HG02870 (cell line): Measurements from ENCODE around the gene HOXA2.

Source experiments
- ATAC-seq: cut with Tn5 transposase; IDR thresholded peaks from one replicate; pipeline ENCODE4 v1.9.1; 2021; ENCODE audit warnings: mild to moderate bottlenecking, moderate library complexity; ENCODE audit not compliant: unreplicated experiment

HOXA2 gene

GRCh38 chr7:27080844-27081436 lies 21.5 kb downstream of the HOXA2 start:
- no peak for ATAC-seq

GRCh38 chr7:27079234-27079975 lies 23.1 kb downstream of the HOXA2 start:
- ATAC-seq, result no peak

- no peak for ATAC-seq
Measured at GRCh38 chr7:27078616-27079233, 23.8 kb downstream of the HOXA2 start.

GRCh38 chr7:27073076-27073475 lies 29.4 kb downstream of the HOXA2 start:
- no peak for ATAC-seq

GRCh38 chr7:27071622-27072390 lies 30.7 kb downstream of the HOXA2 start:
- no peak for ATAC-seq

GRCh38 chr7:27068259-27068658 lies 34.2 kb downstream of the HOXA2 start:
- no peak for ATAC-seq

- no peak for ATAC-seq
Measured at GRCh38 chr7:27066148-27066547, 36.3 kb downstream of the HOXA2 start.

GRCh38 chr7:27065709-27066108 lies 36.8 kb downstream of the HOXA2 start:
- no peak for ATAC-seq

- ATAC-seq, result no peak
Measured at GRCh38 chr7:27064661-27065060, 37.8 kb downstream of the HOXA2 start.

- no peak for ATAC-seq
Measured at GRCh38 chr7:27064159-27064558, 38.3 kb downstream of the HOXA2 start.

GRCh38 chr7:27062946-27063345 lies 39.5 kb downstream of the HOXA2 start:
- no peak for ATAC-seq

- no peak for ATAC-seq
Measured at GRCh38 chr7:27053153-27053552, 49.3 kb downstream of the HOXA2 start.

GRCh38 chr7:27051451-27051850 lies 51.0 kb downstream of the HOXA2 start:
- ATAC-seq, result no peak
